Liver (tissue), 9 donors: ENCODE data around the gene KCNK13. TPM values are rescaled to one million over a fixed set of nuclear protein-coding genes. Genes with fewer than 3 reads are reported as not detected.

Source experiments
- DNase-seq: peaks from one replicate; pipeline ENCODE4 v3.0.0-alpha.2; 2017; ENCODE audit warnings: low spot score
- H3K27ac ChIP-seq, 2 donors: one replicate each; pipeline ENCODE4 v1.7.0; 2013; ENCODE audit warnings: inconsistent platforms in 2 of 2, low read length in 2 of 2, control low read depth in 1 of 2, low read depth in 1 of 2, mild to moderate bottlenecking in 1 of 2
- H3K27me3 ChIP-seq, 4 donors: one replicate each; pipeline versions ENCODE4 v1.6.1 to v1.7.0; 2013; ENCODE audit warnings: low read length in 3 of 4, inconsistent platforms in 1 of 4, mild to moderate bottlenecking in 1 of 4, moderate library complexity in 1 of 4; ENCODE audit not compliant: control insufficient read depth in 4 of 4, insufficient read depth in 4 of 4
- H3K36me3 ChIP-seq, 4 donors: one replicate each; pipeline versions ENCODE4 v1.6.1 to v1.7.0; 2013; ENCODE audit warnings: low read length in 3 of 4, mild to moderate bottlenecking in 3 of 4, low read depth in 1 of 4, moderate library complexity in 1 of 4; ENCODE audit not compliant: control insufficient read depth in 4 of 4, insufficient read depth in 3 of 4
- H3K4me1 ChIP-seq, 4 donors: one replicate each; pipeline versions ENCODE4 v1.6.1 to v1.7.0; 2013; ENCODE audit warnings: low read length in 3 of 4, mild to moderate bottlenecking in 3 of 4, moderate library complexity in 1 of 4; ENCODE audit not compliant: control insufficient read depth in 4 of 4, insufficient read depth in 4 of 4
- H3K4me3 ChIP-seq, 3 donors: one replicate each; pipeline versions ENCODE4 v1.6.1 to v1.7.0; 2013; ENCODE audit warnings: low read length in 3 of 3, control low read depth in 1 of 3, low read depth in 1 of 3, mild to moderate bottlenecking in 1 of 3
- H3K9ac ChIP-seq, 2 donors: one replicate each; pipeline ENCODE4 v1.7.0; 2013; ENCODE audit warnings: low read length in 2 of 2, mild to moderate bottlenecking in 2 of 2, moderate library complexity in 2 of 2, control low read depth in 1 of 2, low read depth in 1 of 2
- H3K9me3 ChIP-seq, 4 donors: one replicate each; pipeline versions ENCODE4 v1.6.1 to v1.7.0; 2013; ENCODE audit warnings: low read length in 3 of 4; ENCODE audit not compliant: control insufficient read depth in 4 of 4
- EGR1 ChIP-seq, 2 donors: IDR thresholded peaks; 2 replicates each; pipeline ENCODE4 v1.6.1; 2016 to 2018; ENCODE audit warnings: antibody characterized with exemption in 2 of 2, low read depth in 2 of 2
- FOXA2 ChIP-seq: IDR thresholded peaks from 2 replicates; pipeline ENCODE4 v1.6.1; 2016; ENCODE audit warnings: antibody characterized with exemption
- GABPA ChIP-seq, 2 donors: IDR thresholded peaks in 1 of 2; conservative IDR thresholded peaks in 1 of 2; 2 replicates each; pipeline ENCODE4 v1.6.1; 2016; ENCODE audit warnings: antibody characterized with exemption in 2 of 2, mild to moderate bottlenecking in 1 of 2, moderate library complexity in 1 of 2
- HNF4A ChIP-seq, 2 donors: conservative IDR thresholded peaks; 2 replicates each; pipeline ENCODE4 v1.6.1; 2016; ENCODE audit warnings: antibody characterized with exemption in 2 of 2, mild to moderate bottlenecking in 2 of 2
- HNF4G ChIP-seq: IDR thresholded peaks from 2 replicates; pipeline ENCODE4 v1.6.1; 2016; ENCODE audit warnings: antibody characterized with exemption
- JUND ChIP-seq, 2 donors: IDR thresholded peaks; 2 replicates each; pipeline ENCODE4 v1.6.1; 2016; ENCODE audit warnings: antibody characterized with exemption in 2 of 2
- NR2F2 ChIP-seq: IDR thresholded peaks from 2 replicates; pipeline ENCODE4 v1.6.1; 2016; ENCODE audit warnings: antibody characterized with exemption
- RAD21 ChIP-seq, 2 donors: IDR thresholded peaks; 2 replicates each; pipeline ENCODE4 v1.6.1; 2016; ENCODE audit warnings: antibody characterized with exemption in 2 of 2, mild to moderate bottlenecking in 2 of 2
- REST ChIP-seq: IDR thresholded peaks from 2 replicates; pipeline ENCODE4 v1.6.1; 2016; ENCODE audit warnings: antibody characterized with exemption, mild to moderate bottlenecking
- RXRA ChIP-seq, 2 donors: IDR thresholded peaks; 2 replicates each; pipeline ENCODE4 v1.6.1; 2017 to 2018; ENCODE audit warnings: antibody characterized with exemption in 2 of 2, mild to moderate bottlenecking in 1 of 2
- SP1 ChIP-seq: IDR thresholded peaks from 2 replicates; pipeline ENCODE4 v1.6.1; 2018; ENCODE audit warnings: antibody characterized with exemption, mild to moderate bottlenecking
- TAF1 ChIP-seq: conservative IDR thresholded peaks from 2 replicates; pipeline ENCODE4 v1.6.1; 2016; ENCODE audit warnings: antibody characterized with exemption, mild to moderate bottlenecking
- YY1 ChIP-seq: IDR thresholded peaks from 2 replicates; pipeline ENCODE4 v1.6.1; 2016; ENCODE audit warnings: antibody characterized with exemption, mild to moderate bottlenecking
- ZBTB33 ChIP-seq: IDR thresholded peaks from 2 replicates; pipeline ENCODE4 v1.6.1; 2016; ENCODE audit warnings: antibody characterized with exemption
- WGBS: extraction: QIAGEN DNeasy Blood & Tissue Kit; methylation state at CpG from one replicate; pipeline ENCODE4 v1.1.7; 2013; 5-methylcytosine and 5-hydroxymethylcytosine counted together
- polyA plus RNA-seq, 2 donors: library from polyadenylated mRNA; stranded (reverse) in 1 of 2; unstranded in 1 of 2; fragments of 200-250 nt in 1 of 2; fragments of >200 nt in 1 of 2; fragmentation: Nextera tagmentation in 1 of 2; extraction: Ambion mirVana in 1 of 2; gene quantifications; one replicate each; pipeline versions ENCODE4 v1.2.1 to v1.2.3, GENCODE V29; 2013 to 2015
- total RNA-seq, 2 donors: library from RNA; depleted of rRNA; stranded (reverse); fragments of >200 nt; gene quantifications; one replicate each; pipeline ENCODE4 v1.2.3, GENCODE V29; 2014
- TF ChIP-seq, protein P1 (sequence below): IDR thresholded peaks from 2 replicates; pipeline ENCODE4 v1.6.1; 2016; ENCODE audit warnings: antibody characterized with exemption
- TF ChIP-seq, protein P2 (sequence below): fragments of 150-350 bp; IDR thresholded peaks from 2 replicates; pipeline ENCODE4 v1.5.1; 2017; ENCODE audit warnings: improper control_type of control experiment, low read depth, low read length; ENCODE audit not compliant: missing input control
- TF ChIP-seq, protein P3 (sequence below): IDR thresholded peaks from 2 replicates; pipeline ENCODE4 v1.6.1; 2016; ENCODE audit warnings: antibody characterized with exemption
- donor health status: healthy.
- donor health status: healthy.
- donor health status: healthy.
- donor health status: healthy.
- donor health status: healthy.

Gene KCNK13
- total and polyA plus RNA-seq, 4 donors = 0.25 to 0.61 (median 0.38) TPM; not detected in 1

- TF ChIP-seq, protein P1, sequence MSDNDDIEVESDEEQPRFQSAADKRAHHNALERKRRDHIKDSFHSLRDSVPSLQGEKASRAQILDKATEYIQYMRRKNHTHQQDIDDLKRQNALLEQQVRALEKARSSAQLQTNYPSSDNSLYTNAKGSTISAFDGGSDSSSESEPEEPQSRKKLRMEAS = no peak
- TF ChIP-seq EGR1 (IDR thresholded peaks at IDR 0.05; ENCODE audit: low read depth in 2 of 2) = no peak
- TF ChIP-seq RXRA (IDR thresholded peaks at IDR 0.05) = no peak
- no peak for TF ChIP-seq HNF4A (conservative IDR thresholded peaks at IDR 0.05)
- TF ChIP-seq, protein P2, sequence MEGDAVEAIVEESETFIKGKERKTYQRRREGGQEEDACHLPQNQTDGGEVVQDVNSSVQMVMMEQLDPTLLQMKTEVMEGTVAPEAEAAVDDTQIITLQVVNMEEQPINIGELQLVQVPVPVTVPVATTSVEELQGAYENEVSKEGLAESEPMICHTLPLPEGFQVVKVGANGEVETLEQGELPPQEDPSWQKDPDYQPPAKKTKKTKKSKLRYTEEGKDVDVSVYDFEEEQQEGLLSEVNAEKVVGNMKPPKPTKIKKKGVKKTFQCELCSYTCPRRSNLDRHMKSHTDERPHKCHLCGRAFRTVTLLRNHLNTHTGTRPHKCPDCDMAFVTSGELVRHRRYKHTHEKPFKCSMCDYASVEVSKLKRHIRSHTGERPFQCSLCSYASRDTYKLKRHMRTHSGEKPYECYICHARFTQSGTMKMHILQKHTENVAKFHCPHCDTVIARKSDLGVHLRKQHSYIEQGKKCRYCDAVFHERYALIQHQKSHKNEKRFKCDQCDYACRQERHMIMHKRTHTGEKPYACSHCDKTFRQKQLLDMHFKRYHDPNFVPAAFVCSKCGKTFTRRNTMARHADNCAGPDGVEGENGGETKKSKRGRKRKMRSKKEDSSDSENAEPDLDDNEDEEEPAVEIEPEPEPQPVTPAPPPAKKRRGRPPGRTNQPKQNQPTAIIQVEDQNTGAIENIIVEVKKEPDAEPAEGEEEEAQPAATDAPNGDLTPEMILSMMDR = no peak
- TF ChIP-seq FOXA2 = no peak
- TF ChIP-seq TAF1 = no peak
- TF ChIP-seq RAD21 (IDR thresholded peaks at IDR 0.05) = no peak
- no peak for TF ChIP-seq NR2F2
- no peak for TF ChIP-seq ZBTB33
- TF ChIP-seq REST = no peak
- TF ChIP-seq HNF4G = no peak
- TF ChIP-seq YY1 = no peak
- no peak for TF ChIP-seq SP1
- TF ChIP-seq, protein P3, sequence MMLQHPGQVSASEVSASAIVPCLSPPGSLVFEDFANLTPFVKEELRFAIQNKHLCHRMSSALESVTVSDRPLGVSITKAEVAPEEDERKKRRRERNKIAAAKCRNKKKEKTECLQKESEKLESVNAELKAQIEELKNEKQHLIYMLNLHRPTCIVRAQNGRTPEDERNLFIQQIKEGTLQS = no peak
- TF ChIP-seq JUND (IDR thresholded peaks at IDR 0.05) = no peak
- no peak for TF ChIP-seq GABPA (IDR thresholded peaks at IDR 0.05 in 1 of 2, conservative IDR thresholded peaks at IDR 0.05 in 1 of 2)
- H3K27ac ChIP-seq = no peak overlapping the region
- no peaks in the 10 kb centered on the region for H3K4me1 ChIP-seq
- no peak for DNase-seq
- no peak overlapping the region for H3K4me3 ChIP-seq
- WGBS = 68% methylated on average over 10 of the region's 10 CpGs
- H3K9ac ChIP-seq = no peak overlapping the region
- no peaks in the 10 kb centered on the region for H3K9me3 ChIP-seq
- no peaks in the 10 kb centered on the region for H3K36me3 ChIP-seq
- no peaks in the 10 kb centered on the region for H3K27me3 ChIP-seq
Observed at GRCh38 chr14:90132821-90133570, 71.2 kb downstream of the KCNK13 start.
